Measurements from ENCODE around the gene NUP98.

The NUP98 gene

DNA sequence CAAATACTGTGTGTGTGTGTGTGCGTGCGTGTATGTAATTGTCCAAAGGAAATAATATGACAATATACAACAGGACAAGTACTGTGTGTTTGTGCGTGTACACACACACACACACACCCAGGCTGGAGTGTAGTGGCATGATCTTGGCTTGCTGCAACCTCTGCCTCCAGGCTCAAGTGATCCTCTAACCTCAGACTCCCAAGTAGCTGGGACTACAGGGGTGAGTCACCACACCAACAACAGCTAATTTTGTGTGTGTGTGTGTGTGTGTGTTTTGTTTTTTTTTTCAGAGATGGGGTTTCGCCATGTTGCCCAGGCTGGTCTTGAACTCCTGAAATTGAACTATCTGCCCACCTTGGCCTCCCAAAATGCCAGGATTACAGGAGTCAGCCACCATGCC lies 61.5 kb downstream of the NUP98 start:
- DNase-seq (ENCODE audit: low read depth), result no peak

DNA sequence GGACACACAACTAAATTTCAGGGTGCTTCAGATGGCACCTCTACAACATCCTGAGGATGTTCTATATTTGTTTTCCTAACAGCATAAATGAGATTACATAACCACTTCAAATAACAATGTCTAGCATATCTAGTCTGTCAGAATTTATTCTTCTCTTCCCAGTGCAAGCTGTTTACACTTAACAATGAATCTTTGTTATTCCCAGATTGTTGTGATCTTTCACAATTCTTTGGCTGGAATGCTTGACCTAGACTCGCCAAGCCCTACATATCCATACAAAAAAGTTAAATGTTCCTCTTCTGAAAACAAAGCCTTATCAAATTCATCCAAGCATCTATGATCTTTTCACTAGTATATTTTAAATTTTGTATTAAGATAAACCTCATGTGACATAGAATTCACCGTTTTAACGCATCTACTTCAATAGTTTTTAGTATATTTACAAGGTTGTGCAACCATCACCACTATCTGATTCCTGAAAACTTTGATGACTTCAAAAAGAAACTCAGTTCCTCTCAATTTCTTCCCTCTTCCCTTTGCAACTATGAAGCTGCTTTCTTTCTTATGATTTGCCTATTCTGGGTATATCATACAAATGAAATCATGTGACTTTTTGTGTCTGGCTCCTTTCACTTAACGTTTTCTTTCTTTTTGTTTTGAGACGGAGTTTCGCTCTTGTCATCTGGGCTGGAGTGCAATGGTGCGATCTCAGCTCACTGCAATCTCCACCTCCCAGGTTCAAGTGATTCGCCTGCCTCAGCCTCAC lies 64.5 kb downstream of the NUP98 start:
- DNase-seq (ENCODE audit: low read depth), result no peak

DNA sequence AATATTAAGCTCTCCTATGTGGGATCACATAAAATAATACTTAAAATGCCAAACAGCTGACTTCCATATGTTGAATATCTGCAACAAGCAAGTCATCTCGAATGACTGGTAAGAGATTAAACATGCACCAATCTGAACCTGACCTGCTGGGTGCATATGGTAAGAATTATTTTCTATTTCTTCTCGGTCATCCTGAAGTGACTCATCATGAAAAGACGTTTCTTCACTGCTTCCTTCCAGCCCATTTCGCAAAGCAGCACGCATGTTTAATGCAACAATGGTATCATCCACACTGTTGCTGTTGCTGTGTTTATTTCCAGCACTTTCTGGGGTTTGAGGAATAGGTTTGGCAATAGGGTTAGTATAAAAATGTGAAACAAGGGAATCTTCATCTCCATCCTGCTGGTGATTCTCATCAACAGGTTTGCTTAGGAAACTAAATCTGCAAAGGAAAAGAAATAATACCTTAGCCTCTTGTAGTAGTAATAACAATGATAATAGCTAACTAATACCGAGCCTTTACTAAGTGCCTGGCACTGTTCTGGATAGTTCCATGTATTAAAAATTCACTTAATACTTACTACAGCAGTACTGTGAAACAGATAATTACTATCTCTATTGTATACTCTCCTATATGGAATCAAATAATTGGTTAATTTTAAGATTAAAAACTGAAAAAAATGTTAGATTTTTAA lies 74.2 kb downstream of the NUP98 start:
- DNase-seq (ENCODE audit: low read depth), result no peak

DNA sequence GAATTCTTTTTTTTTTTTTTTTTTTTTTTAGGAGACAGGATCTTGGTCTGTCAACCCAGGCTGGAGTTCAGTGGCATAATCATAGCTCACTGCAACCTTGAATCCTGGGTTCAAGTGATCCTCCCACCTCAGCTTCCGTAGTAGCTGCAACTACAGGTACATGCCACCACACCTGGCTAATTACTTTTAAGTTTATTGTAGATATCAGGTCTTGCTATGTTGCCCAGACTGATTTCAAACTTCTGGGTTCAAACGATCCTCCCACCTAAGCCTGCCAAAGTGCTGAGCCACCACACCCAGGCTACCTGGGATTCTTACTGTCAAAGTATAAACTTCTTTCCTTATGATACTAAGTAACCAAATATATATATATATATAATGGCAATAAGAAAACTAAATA lies 75.3 kb downstream of the NUP98 start:
- DNase-seq (ENCODE audit: low read depth), result no peak

DNA sequence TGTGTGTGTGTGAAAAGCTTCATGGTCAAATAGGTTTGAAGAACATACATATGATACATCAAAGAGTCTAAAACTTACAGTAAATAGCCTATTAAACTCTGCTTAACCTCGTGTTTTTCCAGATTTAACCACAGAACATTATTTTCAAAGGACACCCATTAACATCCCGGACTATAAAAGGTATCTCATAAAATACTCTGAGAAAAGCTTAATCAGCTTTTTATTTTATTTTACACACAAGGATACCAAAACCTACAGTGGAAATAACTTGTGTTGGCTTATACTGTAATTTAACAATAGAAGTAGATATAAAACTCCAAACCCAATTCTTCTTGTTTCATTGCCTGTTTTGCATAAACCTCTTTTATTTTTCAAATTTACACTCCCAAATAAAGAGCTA lies 76.4 kb downstream of the NUP98 start:
- DNase-seq (ENCODE audit: low read depth), result no peak

DNA sequence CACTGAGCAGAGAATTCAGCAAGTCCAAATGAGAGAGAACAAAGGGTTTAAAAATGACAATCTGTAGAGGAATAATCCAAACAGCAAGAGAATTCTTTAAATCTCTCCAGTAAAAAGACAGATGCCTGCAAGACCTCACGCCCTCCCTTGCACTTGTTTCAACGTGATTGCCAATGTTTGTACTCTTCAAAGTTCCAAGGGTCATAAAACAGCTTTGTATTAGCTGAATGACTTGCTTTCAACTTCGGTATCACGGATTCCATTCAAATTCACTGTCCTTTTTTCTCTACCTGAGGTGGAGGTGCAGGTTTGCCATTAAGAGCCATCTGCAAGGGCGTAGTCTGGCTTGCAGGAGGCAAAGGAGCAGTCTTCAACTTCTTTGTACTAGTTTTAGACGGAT lies 85.1 kb downstream of the NUP98 start:
- DNase-seq (ENCODE audit: low read depth), result no peak

DNA sequence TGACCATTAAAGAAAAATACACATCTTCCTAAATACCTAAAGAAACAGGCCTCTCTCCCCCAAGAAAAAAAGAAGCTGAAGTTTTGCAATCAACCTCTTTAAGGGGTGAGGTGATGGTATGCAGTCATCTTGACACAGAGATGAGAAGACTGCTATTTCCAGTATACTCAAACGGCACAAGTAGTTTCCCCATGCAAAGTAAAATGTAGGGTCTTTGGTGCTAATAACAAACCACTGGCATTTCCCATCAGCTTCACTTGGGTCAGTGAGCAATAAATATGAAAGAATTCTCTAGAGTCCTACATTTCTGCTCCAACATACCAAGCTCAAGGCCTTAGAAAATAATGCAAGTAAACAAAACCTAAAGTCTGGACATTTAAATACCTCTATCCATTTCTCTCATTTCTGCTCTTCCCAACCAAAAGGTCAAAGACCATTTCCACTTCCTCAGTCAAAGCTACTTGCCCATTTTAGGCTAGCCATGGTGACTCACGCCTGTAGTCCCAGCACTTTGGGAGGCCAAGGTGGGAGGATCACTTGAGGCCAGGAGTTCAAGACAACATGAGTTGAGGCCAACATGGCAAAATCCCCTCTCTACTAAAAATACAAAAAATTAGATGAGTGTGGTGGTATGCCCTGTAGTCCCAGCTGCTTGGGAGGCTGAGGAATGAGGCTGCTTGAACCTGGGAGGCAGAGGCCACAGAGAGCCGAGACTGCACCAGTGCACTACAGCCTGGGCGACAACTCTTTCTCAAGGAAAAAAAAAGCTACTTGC lies 86.7 kb downstream of the NUP98 start:
- DNase-seq (ENCODE audit: low read depth), result no peak

DNA sequence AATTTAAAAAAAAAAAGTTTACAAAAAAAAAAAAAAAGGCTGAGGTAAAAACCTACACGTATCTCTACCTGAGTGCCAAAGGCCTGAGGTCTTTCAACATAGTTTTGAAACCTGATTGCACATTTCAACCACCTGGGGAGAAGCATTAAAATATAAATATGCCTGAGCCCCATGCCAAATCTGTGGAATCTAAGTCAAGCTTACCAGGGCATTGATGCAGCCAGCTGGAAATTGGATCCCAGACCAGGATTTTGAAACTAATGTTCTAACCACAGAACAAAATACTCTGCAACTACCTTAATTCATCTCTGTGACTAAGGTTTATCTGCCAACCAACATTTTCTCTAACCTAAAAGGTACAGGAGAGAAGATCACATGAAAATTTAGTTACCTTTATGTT lies 87.4 kb downstream of the NUP98 start:
- no peak for DNase-seq (ENCODE audit: low read depth)

DNA sequence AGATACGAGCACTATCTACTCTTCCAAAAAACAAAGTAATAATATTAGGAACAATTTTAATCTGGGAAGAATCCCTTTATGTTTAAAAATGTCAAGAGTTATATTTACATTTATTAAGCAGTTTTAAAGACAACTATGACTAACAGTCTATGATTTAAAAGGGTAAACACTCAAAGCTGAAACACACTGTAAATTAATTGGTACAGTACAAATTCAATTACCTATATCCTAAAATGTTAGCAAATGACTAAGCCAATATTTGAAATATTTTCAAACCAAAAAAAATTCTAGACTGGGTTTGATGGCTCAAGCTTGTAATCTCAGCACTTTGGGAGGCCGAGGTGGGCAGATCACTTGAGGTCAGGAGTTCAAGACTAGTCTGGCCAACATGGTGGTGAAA lies 90.2 kb downstream of the NUP98 start:
- no peak for DNase-seq (ENCODE audit: low read depth)

DNA sequence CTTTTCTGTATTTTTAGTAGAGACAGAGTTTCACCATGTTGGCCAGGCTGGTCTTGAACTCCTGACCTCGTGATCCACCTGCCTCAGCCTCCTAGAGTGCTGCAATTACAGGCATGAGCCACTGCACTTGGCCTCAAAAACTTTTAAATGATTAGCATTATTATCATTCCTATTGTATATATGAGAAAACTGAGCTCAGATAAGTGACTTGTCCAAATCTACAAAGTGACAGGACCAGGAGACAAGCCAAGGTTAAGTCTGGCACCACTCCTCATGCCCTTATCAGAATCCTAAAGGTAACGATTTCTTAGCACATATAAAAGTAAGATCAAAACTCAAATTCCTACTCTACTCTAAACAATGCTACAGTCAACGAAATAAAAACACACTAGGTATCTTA lies 94.0 kb downstream of the NUP98 start:
- no peak for DNase-seq (ENCODE audit: low read depth)

DNA sequence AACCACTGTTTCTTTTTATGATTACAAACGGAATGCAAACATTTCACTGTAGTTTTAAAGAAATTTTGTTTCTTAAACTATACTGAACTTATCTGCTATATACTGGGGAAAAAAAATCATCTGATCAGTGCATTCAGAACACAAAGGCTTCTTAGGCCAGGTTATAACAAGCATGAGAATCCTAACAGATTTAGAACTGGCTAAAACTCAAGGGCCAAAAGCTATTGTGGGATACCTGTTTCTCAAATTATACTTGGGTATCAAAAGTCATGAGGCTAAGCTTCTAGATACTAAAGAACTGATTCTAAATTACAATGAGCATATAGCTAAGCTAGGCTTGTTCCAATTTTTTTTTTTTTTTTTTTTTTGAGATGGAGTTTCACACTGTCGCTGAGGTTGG lies 96.4 kb downstream of the NUP98 start:
- no peak for DNase-seq (ENCODE audit: low read depth)

DNA sequence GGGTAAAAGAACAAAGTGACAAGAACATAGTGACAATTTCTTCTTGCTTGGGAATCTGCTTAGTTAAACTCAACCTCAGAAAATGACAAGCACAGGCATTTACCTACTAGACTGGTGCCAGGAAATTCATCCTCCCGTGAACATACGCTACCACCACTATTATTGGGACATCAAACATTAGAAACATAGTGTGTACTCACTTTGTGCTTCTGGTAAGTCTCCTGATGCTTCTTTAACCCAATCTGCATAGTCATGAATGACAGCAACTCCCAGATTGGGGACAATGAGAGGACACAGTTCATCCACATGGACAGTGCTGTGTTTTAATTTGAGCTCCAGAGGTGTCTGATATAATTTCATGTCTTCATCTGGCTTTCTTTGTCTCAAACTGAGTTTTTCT lies 96.9 kb downstream of the NUP98 start:
- DNase-seq (ENCODE audit: low read depth), result no peak

DNA sequence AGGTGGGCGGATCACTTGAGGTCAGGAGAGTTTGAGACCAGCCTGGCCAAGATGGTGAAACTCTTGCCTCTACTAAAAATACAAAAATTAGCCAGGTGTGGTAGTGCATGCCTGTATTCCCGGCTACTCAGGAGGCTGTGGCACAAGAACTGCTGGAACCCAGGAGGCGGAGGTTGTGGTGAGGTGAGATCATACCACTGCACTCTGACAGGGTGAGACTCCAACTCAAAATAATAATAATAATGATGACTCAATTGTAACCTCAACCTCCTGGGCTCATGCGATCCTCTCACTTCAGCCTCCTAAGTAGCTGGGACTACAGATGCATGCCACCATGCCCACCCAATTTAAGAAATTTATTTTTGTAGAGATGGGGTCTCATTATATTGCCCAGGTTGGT lies 110.6 kb downstream of the NUP98 start:
- DNase-seq (ENCODE audit: low read depth), result no peak

DNA sequence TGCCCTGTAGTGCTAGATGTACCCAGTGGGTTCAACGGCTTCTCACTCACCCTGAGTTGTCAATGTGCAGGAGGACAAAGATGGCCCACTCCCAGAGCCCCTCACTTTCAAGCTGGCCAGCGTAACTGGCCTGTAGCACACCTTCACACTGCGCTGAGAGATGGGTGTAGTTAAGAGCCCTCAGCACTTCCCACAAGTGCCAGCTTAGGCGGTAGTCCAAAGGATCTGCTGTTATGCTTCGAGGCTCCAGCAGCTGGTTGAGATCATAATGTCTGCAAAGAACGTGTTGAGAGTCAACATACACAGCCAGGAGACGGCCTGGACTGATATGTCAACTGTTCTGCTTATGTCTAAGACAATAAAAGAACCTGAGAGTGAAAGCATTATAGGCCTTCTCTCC lies 111.4 kb downstream of the NUP98 start:
- no peak for DNase-seq (ENCODE audit: low read depth)

DNA sequence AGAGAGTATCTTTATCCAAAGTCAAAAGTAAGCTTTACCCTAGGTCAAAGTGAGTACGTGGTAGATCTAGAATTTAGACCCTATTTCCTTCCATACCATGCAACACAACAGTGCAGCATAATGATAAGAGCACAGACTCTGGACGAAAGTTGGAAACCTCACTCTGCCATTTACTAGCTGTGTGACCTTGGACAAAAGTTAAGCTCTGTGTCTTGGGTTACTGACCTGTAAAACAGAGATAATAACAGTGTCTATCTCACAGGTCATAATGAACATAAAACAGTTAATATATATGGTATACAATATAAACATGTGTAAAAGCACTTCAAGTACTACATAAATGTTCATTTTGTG lies 112.6 kb downstream of the NUP98 start:
- no peak for DNase-seq (ENCODE audit: low read depth)

DNA sequence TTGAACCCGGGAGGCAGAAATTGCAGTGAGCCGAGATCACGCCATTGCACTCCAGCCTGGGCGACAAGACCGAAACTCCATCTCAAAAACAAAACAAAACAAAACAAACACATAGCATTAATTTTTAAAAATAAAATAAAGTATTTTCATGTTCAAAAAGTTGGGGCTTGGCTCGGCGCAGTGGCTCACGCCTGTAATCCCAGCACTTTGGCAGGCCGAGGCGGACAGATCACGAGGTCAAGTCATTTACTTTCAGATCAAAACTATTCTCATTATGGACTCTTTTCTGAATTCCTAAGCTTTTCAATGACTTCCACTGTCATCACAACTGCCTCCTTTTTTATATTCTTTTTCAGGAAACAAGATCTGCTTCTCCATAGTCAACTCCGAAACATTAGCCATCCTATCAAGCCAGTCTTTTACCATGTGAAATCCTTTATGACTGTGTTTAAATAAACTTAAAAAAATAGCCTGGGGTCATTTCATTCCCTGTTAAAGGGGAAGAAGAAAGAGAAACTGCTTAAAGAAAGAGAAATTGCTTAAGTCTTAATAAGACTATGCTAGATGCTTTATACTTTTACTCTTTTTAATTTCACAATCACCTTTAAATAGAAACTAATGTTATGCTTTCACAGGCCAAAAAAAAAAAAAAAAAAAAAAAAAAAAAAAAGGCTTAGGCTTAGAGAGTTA lies 113.1 kb downstream of the NUP98 start:
- DNase-seq (ENCODE audit: low read depth), result no peak

DNA sequence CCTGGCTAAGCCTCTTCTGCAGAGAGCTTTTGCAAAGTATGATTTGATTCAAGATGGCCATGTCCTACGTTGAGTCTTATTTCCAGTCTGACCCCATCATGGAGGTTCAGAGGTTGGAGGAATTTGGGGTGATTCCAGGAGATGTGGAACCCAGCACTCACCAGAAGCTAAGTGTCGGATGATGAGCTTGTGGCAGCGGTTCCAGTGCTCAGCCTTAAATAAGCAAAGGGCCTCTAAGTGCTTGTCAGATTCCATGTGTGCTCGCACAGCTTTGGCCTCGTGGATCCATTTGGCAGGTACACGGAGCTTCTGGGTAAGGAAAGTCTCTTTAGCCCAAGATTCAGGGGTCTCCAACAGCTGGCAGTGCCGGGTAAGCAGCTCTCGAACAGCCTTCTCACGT lies 114.3 kb downstream of the NUP98 start:
- no peak for DNase-seq (ENCODE audit: low read depth)

DNA sequence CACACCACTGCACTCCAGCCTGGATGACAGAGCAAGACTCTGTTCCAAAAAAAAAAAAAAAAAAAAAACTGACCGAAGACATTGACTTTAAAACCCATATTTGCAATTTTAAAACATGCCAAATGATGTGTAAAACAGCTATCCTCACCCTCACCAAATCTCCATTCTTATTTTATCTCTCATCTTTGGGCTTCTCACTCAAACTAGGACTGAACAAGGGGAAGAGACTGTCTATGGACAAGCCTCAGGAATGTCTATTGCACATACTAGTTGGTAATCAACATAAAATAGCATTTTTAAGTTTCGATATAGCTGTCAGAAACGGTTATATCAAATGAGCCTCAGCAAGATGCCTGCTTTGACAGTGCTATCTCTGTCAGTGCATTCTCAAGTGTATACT lies 118.3 kb downstream of the NUP98 start:
- DNase-seq (ENCODE audit: low read depth), result no peak

DNA sequence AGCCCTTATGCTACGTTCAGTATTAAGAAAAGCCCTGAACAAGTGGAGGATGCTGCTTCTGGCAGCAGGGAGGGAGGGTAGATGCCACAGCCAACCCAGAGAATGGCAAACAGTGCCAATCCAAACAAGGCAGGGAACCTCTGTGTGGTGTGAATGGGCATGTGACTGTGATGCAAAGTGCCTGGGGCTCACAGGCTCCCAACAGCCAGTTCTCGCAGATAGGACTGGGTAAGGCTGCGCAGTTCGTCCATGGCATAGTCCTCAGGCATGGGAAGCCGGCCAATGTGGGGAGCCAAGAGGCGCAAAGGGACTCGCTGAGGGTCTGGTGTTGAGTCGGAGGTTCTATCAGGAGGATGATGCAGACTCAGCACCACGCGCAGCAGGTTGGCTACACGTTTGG lies 121.4 kb downstream of the NUP98 start:
- no peak for DNase-seq (ENCODE audit: low read depth)

DNA sequence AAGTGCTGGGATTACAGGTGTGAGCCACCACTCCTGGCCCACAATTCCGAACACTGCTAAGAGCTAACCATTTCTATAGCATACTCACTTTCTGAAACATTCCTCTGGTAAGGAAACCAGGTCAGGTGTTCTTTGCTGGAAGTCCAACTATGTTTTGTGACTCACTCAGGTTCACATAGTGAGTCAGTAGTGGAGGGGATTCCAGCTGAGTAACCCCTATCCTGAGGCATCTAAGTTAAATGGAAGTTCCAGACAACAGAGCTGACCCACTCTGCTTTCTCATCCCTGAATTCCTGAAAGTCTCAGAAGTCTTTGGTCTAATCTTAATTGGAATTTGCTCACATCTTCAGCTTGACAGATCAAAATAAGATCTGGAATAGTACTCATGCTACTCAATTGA lies 123.2 kb downstream of the NUP98 start:
- no peak for DNase-seq (ENCODE audit: low read depth)

DNA sequence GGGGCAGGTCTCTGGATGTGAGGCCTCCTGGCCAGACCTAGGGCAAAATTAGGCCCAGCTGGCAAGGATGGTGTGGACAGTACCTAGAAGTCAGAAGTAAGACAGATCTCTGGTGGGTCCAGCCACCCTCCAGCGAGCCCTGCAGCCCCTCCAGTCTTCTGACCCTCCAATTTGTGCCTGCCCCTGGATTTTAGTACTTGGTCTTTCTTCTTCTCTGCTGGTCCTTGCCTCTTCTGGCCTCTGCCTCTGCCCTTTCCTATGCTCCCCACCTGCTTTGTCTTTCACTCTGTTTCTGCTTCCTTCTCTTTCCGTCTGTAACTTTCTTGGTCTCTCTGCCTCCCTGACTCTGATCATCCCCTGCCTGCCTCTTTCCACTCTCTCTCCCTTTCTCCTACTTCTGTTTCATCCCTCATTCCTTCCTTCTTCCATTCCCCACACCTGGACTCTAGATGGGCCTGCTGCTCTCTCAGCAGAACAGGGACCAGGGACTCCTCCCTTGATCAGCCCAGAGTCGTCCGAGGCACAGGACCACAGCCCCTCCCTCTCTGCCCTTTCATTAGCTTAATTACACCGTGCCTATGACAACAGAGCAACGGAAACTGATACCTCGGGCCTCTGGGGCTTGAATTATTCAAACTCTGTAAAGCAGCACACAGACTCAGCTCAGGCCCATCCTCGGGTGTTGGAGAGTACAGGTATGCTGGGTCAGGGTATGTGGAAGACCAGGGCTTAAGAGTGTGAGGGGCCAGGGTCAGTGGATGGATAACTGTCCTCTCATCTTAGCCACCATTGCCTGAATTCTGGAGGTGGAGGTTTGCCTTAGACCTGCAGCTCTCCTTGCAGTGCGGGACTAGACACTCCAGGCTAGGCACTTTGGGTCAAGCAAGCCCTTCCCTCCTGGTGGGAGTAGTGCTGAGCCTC lies 125.8 kb downstream of the NUP98 start, which contains the start of gene CHRNA10:
Gene CHRNA10 (minus strand): TSS at position 51 of the 921 bp plus-strand sequence. CDS start 72 bp downstream, outside the sequence.
- no peak for DNase-seq (ENCODE audit: low read depth)

Measured in activated gamma-delta T cell treated with anti-CD3 and anti-CD28 coated beads, Interleukin-2, amount 50 U/mL, for 16 hours (primary cell).